ENCODE results near the gene DBF4B.
"Not testable (repeated sequence)": the region's sequence is repeated elsewhere in the genome, so short reads cannot be mapped to it uniquely, and the experiment has no call there.

DBF4B gene

DNA sequence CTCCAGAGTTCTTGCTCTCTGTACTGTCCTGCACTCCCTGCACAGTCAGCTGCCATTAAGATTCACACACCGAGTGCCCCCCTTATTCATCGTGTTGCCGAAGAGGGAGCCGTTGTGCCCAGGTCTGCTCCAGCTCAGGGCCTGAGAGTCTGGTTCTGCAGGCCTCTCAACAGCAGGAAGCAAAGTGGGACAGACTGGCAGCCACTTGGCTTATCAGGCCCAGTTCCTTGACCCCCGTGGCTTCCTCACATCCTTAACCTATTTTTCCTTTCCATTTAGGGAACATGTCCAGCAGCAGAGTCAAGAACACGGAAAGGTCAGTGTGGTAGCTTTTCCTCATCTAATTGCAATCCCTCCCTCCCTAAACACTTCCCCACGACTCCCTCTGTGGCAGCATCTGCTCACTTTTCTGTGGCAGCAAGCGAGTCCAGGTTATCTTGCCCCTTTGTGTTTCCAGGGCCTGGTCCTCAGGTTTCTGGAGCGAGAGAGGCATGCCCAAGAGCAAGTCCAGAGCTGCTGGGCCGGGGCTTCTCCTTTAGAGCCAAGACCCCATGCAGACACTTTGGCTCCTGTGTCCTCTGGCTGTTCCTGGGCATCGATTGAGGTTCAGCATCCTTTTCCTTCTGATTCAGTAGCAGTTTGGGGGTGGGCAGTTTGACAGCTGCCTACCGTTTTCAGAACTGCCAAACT lies 28.2 kb downstream of the DBF4B start:
- no peak for DNase-seq

- no peak for DNase-seq
Observed at GRCh38 chr17:44738214-44738906, 29.9 kb downstream of the DBF4B start.

- no peak for DNase-seq
Observed at GRCh38 chr17:44741316-44741715, 32.9 kb downstream of the DBF4B start.

DNA sequence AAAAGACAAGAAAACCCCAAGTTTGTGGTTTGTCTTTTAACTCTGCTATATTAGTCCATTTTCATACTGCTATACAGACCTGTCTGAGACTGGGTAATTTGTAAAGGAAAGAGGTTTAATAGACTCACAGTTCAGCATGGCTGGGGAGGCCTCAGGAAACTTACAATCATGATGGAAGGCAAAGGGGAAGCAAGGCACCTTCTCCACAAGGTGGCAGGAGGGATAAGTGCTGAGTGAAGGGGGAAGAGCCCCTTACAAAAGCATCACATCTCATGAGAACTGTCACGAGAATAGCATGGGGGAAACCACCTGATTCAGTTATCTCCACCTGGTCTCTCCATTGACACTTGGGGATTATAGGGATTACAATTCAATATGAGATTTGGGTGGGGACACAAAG lies 36.8 kb downstream of the DBF4B start:
- DNase-seq: no peak

DNA sequence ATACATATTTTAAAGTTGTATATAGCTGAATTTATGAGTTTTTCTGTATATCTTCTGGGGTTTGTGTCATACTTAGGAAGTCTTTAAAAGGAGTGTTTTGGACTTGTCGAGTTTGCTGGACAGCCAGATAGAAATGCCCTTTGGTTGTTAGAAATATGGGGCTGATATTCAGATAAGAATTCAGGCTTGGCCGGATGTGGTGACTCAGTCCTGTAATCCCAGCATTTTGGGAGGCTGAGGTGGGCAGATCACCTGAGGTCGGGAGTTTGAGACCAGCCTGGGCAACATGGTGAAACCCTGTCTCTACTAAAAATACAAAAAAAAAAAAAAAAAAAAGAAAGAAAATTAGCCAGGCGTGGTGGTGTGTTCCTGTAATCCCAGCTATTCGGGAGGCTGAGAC lies 37.3 kb downstream of the DBF4B start:
- DNase-seq: not testable (repeated sequence)

DNA sequence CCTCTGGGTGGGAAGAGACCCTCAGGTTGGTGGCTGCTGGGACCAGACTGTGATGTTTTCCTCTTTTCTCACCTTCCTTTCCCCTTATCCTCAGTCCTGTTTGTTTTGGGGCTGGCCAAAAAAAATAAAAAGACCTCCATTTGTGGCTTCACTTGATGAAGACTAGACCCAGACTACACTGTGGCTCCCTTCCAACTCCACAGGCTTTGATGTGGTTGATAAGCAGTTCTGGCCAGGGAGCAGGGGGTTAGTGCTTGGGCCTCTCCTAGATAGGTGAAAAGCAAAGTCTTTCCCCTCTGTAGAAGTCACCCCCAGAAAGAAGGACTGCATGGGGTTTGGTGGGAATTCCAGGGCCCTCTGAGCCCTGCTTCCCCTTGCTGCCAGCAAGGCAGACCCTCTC lies 39.1 kb downstream of the DBF4B start:
- DNase-seq: no peak

DNA sequence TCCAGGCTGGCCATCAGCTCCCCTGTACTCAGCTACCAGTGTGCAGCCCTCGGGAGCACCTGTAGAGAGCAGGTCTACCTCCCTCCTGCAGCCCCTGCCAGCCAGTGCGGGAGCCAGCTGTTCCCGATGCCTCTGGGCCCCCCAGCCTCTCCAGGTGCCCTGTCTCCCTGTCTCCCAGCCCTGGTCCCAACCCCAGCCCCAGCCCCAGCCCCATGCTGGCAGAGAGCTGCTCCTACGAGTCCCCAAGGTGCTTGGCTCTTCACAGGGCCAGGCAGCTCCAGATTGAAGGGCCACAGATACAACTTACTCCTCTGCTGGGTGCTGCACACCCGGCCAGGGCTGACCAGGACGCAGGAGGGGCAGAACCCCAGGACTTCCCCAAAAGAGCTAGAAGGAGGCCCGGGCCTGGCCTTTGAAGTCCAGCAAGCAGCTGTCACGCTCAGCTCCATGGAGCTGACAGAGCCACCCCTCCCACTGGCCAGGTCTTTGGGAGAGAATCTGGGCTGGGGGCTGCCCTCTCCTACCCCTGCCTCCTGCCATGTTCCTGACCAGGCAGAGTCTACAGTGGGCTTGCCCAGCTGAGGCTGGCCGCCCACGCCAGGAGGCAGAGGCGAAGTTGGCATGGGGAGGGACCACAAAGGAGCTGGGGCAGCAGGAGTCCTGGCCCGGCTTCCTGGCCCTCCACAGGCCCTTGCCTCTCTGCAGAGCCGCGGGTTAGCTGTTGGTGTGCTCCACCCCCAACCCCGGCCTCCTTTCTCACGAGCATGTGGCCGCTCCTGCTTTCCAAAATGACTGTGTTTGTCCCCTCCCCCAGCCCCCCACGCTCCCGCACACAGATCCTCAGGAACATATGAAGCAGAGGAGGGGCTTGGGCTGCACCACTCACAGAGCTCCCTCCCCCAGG lies 40.9 kb downstream of the DBF4B start:
- DNase-seq: no peak

- DNase-seq: no peak
Observed at GRCh38 chr17:44749980-44750318, 41.5 kb downstream of the DBF4B start.

GRCh38 chr17:44751331-44751730 lies 42.9 kb downstream of the DBF4B start:
- no peak for DNase-seq

DNA sequence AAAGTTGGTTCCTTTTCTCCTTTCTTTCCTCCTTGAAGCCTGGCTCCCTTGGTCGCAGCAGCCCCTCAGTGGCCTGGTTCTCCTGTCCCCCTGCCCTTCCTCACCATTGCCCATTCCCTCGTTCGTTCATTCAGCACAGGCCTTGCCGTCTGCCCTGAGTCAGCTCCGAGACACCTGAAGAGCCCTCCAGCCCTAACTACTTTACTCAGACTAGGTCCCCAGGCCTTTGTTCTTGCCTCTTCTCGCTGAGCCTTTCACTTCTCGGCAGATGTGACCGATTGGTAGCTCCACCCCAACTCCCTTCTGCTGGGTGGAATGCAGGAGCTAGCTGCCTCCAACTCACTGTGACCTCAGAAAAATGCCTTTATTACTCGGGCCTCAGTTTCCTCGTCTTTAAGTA lies 43.3 kb downstream of the DBF4B start:
- no peak for DNase-seq

DNA sequence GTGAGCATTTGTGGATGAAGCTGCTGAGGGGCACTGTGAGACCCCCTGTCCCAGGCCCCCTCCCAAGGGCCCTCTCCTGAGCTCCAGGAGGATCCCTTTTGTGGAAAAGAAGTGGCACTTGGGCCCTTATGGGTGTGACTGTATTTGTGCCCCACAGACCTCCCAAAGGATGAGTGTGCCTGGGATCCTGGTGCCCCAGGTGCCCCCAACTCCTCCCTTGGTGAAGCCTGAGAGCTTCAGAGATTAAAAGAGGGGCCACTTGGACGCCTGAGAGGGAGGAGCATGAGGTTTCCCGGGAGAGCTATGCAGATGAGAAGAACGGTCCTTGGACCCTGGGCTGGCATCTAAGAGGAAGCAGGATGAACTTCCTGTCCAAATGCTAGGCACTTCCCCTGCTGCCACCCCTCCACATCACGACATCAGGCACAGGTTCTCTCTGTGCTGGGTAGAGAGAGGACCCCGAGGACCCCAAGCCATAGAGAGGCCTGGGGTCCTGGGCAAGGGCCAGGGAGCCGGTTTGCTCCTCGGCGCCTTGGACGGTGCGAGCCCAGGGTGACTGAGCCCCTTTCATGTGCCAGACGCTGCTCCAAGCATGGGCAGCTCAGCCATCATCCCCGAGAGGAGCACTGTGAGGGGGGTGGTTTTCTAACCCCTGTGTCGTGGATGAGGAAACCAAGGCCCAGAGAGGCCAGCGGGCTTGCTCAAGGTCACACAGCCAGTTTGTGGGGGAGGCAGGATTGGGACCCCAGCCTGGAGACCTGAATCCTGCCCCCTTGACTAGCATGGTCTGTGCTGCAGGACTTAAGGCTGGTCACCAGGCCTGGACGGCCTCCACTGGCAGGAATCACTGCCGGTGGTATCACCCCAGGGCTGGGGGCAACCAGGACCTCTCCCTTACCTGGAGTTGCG lies 44.7 kb downstream of the DBF4B start:
- no peak for DNase-seq

DNA sequence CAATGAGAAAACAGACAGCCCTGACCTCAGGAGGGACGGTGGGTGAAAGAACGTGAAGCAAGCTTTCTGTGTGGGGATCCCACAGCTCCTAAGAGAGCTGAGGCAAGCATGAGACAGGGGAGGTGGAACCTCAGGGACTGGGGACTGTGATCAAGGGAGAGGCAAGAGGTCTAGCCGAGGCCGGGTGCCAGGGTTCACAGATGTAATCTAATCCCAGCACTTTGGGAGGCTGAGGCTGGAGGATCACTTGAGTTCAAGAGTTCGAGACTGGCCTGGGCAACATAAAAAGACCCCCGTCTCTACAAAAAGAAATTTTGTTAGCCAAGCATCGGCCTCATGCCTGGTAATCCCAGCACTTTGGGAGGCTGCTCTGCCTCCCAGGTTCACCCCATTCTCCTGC lies 45.8 kb downstream of the DBF4B start:
- no peak for DNase-seq

- not testable (repeated sequence) for DNase-seq
Observed at GRCh38 chr17:44755180-44755579, 46.7 kb downstream of the DBF4B start.

GRCh38 chr17:44757045-44757917 lies 48.8 kb downstream of the DBF4B start:
- no peak for DNase-seq

- no peak for DNase-seq
Observed at GRCh38 chr17:44757918-44758413, 49.5 kb downstream of the DBF4B start.

- no peak for DNase-seq
Observed at GRCh38 chr17:44758414-44759085, 50.1 kb downstream of the DBF4B start, which contains the start of gene ADAM11. Gene ADAM11 (plus strand): TSS chr17:44758988. CDS start chr17:44759200, 212 bp downstream.

DNA sequence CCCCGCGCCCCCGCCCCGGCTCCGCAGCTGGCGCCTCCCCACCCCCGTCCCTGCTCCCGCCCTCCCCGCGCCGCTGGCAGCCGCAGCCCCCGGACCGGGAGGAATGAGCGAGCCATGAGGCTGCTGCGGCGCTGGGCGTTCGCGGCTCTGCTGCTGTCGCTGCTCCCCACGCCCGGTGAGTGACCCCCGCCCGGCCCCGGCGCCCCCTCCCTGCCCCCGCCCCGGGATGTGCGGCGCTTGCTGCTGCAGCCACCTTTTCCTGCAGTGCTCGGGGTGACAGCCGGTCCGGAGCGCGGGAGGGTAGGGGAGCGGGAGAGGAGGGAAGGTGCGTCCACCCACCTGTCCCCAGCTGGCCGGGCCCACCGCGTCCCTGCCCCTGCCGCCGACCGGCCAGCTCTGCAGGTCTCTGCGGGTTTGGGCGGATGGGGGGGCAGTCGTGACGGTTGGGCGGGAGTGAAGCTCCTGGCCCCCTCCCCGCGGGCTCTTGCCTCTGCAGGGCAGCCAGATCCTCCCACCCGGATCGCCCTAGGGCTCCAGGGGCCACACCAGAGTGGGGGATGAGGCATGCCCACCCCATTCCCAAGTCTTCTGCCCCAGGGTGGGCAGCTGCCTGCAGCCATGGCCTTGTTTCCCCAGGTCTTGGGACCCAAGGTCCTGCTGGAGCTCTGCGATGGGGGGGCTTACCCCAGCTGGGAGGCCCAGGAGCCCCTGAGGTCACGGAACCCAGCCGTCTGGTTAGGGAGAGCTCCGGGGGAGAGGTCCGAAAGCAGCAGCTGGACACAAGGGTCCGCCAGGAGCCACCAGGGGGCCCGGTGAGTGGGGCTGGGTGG lies 50.8 kb downstream of the DBF4B start:
- DNase-seq: no peak

DNA sequence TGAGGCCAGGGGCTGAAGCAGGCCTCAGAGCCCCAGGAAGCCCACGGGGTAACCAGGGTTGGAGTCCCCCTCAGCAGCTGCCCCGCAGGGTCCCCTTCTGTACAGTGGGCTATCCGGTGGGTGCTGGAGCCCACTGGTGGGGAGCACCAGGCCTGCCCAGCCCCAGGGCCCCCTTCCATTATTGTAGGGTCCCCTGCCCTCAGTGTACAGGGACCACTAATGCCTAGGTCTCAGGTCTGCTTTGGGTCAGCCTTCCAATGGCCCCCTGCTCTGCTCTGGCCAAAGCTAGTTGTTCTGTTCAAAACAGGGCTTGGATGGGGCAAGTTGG lies 51.4 kb downstream of the DBF4B start:
- no peak for DNase-seq

GRCh38 chr17:44760474-44761308 lies 52.2 kb downstream of the DBF4B start:
- DNase-seq: no peak
